ENCODE measurements around the gene TMCC1.

Gene TMCC1

DNA sequence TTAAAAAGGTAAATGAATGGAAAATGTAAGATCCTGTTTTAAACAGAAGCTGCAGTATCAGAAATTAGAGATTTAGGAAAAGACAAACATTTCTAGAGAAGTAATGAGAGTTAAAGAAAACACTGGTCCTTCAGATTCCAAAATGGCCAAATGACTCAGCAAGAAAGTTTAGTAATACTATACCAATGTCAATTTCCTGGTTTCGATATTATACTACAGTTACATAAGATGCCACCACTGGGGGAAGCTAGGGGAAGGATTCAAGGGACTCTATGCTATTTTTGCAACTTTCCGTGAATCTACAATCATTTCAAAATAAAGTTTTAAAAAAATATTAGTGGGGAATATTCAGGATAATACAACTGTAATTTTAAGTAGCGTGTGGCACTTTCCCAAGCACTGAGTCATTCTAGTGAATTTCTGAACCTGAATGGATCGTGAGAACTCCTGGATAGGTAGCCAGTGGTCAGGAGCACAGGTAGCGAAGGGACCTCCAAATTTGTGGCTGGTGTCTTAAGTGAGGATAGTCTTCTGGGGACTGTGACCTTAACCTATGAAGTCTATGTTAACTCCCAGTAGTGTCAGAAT, 37.6 kb downstream of the TMCC1 start:
- Histone ChIP-seq H3K4me3 (no peak overlapping the region), H3K36me3 (ENCODE audit: insufficient read depth, low read length) (peaks cover 26% of the 10 kb centered on the region), H3K9me3 (ENCODE audit: low read depth, low read length) (0 out of 2 replicates have a peak, but pooled peaks cover 2% of the 10 kb centered on the region), H3K27ac (peak overlapping the region; percentile 52; the same call in 1 of the 2 replicates), H3K9ac (ENCODE audit: insufficient read length) (no peak overlapping the region)
- TF ChIP-seq EZH2 (IDR thresholded peaks at IDR 0.05) (no peak), POLR2AphosphoS5 (IDR thresholded peaks at IDR 0.05; ENCODE audit: borderline replicate concordance, low read depth, low read length) (no peak), FOXP2 (optimal IDR thresholded peaks at IDR 0.05; ENCODE audit: control extremely low read depth, extremely low read length, insufficient read depth) (no peak)
- no peak for DNase-seq (ENCODE audit: low read depth, low spot score)

DNA sequence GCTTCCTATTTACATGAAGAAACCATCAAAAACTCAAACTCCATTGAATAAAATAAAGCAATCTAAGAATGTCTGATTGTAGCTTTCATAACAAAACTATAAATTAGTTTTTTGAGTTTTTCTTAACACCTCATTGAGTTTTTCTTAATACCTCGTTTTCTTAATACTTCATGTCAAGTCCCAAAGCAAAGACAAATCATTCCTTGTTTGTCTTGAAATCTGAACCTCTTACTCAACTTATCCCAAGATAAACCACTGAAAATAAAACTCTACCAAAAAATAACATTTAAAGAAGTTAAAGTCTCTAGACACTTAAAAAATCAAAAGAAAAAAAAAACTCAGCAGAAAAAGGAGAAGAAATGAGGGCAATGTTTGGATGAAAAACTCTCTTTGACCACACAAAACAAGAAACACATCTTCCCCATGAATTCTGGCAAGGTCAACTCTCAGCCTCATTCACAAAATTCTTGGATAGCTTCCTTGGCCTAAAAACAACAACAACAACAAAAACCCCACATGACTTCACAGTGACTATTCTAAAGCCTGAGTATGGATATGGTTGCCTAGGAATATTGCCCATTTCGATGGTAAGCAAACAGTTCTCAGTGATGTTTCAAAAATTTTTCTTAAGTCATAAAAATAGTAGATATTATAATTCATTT, 38.2 kb downstream of the TMCC1 start:
- H3K36me3 ChIP-seq (ENCODE audit: insufficient read depth, low read length), result peaks cover 29% of the 10 kb centered on the region
- H3K27ac ChIP-seq, result peak overlapping the region; percentile 52; the same call in 1 of the 2 replicates
- no peak overlapping the region for H3K4me3 ChIP-seq
- H3K9ac ChIP-seq (ENCODE audit: insufficient read length), result no peak overlapping the region
- DNase-seq (ENCODE audit: low read depth, low spot score), result no peak
- H3K9me3 ChIP-seq (ENCODE audit: low read depth, low read length), result 0 out of 2 replicates have a peak, but pooled peaks cover 2% of the 10 kb centered on the region
- TF ChIP-seq EZH2 (IDR thresholded peaks at IDR 0.05) (no peak), POLR2AphosphoS5 (IDR thresholded peaks at IDR 0.05; ENCODE audit: borderline replicate concordance, low read depth, low read length) (no peak), FOXP2 (optimal IDR thresholded peaks at IDR 0.05; ENCODE audit: control extremely low read depth, extremely low read length, insufficient read depth) (no peak)

DNA sequence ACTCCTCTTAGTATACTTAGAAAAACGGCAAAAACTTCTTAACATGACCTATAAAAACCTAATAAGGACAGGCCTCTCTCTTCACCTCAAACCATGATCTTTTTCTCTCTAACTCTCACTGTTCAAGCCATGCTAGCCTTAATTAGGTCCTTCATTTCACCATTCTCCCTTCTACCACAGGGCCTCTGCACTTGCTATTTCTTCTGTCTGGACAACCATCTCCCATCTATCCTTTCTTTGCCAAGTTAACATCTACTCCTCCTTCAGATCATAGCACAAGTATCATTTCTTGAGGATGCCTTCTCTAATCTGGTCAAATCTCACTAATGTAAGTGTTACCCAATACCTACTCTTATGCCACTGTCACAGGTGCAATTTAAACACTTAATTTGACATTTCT, 39.1 kb downstream of the TMCC1 start:
- 0 out of 2 replicates have a peak, but pooled peaks cover 2% of the 10 kb centered on the region for H3K9me3 ChIP-seq (ENCODE audit: low read depth, low read length)
- H3K4me3 ChIP-seq, result no peak overlapping the region
- peaks cover 34% of the 10 kb centered on the region for H3K36me3 ChIP-seq (ENCODE audit: insufficient read depth, low read length)
- no peak for DNase-seq (ENCODE audit: low read depth, low spot score)
- H3K9ac ChIP-seq (ENCODE audit: insufficient read length), result no peak overlapping the region
- TF ChIP-seq POLR2AphosphoS5 (IDR thresholded peaks at IDR 0.05; ENCODE audit: borderline replicate concordance, low read depth, low read length) (no peak), EZH2 (IDR thresholded peaks at IDR 0.05) (no peak), FOXP2 (optimal IDR thresholded peaks at IDR 0.05; ENCODE audit: control extremely low read depth, extremely low read length, insufficient read depth) (no peak)
- no peak overlapping the region for H3K27ac ChIP-seq

DNA sequence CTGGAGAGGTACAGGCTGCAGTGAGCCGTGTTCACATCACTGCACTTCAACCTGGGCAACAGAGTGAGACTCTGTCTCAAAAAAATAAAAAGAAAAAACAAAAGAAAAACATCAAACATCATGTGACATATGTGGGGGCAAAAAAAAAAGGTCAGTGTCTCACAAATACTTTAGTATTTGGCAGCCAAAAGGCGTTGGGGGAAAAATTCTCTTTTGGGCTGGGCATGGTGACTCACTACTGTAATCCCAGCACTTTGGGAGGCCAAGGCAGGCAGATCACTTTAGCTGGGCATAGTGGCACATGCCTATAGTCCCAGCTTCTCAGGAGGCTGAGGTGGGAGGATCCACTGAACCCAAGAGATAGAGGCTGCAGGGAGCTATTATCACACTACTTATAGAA, 47.6 kb downstream of the TMCC1 start:
- no peaks in the 10 kb centered on the region for H3K9me3 ChIP-seq (ENCODE audit: low read depth, low read length)
- no peak overlapping the region for H3K9ac ChIP-seq (ENCODE audit: insufficient read length)
- no peak overlapping the region for H3K27ac ChIP-seq
- H3K4me3 ChIP-seq, result no peak overlapping the region
- peaks cover 29% of the 10 kb centered on the region for H3K36me3 ChIP-seq (ENCODE audit: insufficient read depth, low read length)
- no peak for DNase-seq (ENCODE audit: low read depth, low spot score)
- TF ChIP-seq POLR2AphosphoS5 (IDR thresholded peaks at IDR 0.05; ENCODE audit: borderline replicate concordance, low read depth, low read length) (no peak), FOXP2 (optimal IDR thresholded peaks at IDR 0.05; ENCODE audit: control extremely low read depth, extremely low read length, insufficient read depth) (no peak), EZH2 (IDR thresholded peaks at IDR 0.05) (no peak)

DNA sequence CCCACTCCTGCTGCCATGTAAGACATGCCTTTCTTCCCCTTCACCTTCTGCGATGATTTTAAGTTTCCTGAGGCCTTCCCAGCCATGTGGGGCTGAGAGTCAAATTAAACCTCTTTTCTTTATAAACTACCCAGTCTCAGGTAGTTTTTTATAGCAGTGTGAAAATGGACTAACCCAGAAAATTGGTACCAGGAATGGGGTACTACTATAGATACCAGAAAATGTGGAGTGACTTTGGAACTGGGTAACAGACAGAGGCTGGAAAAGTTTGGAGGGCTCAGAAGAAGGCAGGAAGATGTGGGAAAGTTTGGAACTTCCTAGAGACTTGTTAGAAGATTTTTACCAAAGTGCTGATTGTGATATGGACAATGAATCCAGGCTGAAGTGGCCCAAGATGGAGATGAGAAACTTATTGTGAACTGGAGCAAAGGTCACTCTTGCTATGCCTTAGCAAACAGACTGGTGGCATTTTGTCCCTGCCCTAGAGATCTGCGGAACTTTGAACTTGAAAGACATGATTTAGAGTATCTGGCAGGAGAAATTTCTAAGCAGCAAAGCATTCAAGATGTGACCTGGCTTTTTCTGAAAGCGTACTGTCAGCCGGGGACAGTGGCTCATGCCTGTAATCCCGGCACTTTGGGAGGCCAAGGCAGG, 52.7 kb downstream of the TMCC1 start:
- no peak for DNase-seq (ENCODE audit: low read depth, low spot score)
- TF ChIP-seq FOXP2 (optimal IDR thresholded peaks at IDR 0.05; ENCODE audit: control extremely low read depth, extremely low read length, insufficient read depth), result no peak
- TF ChIP-seq EZH2 (IDR thresholded peaks at IDR 0.05), result no peak
- no peak for TF ChIP-seq POLR2AphosphoS5 (IDR thresholded peaks at IDR 0.05; ENCODE audit: borderline replicate concordance, low read depth, low read length)
- Histone ChIP-seq H3K36me3 (ENCODE audit: insufficient read depth, low read length) (peaks cover 8% of the 10 kb centered on the region; the same call in 1 of the 2 replicates), H3K9ac (ENCODE audit: insufficient read length) (no peak overlapping the region), H3K9me3 (ENCODE audit: low read depth, low read length) (no peaks in the 10 kb centered on the region), H3K27ac (no peak overlapping the region), H3K4me3 (no peak overlapping the region)

DNA sequence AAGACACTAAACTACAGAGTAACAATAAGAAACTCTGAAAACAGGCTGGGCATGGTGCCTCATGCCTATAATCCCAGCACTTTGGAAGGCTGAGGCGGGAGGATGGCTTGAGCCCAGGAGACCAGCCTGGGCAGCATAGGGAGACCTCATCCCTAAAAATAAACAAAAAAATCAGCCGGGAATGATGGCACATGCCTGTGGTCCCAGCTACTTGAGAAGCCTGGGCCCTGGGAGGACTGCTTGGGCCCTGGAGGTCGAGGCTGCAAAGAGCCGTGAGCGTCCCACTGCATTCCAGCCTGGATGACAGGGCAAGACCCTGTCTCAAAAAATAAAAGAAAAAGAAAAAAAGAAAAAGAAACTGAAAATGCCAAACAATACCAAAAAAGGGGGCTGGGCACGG, 55.4 kb downstream of the TMCC1 start:
- H3K27ac ChIP-seq, result no peak overlapping the region

DNA sequence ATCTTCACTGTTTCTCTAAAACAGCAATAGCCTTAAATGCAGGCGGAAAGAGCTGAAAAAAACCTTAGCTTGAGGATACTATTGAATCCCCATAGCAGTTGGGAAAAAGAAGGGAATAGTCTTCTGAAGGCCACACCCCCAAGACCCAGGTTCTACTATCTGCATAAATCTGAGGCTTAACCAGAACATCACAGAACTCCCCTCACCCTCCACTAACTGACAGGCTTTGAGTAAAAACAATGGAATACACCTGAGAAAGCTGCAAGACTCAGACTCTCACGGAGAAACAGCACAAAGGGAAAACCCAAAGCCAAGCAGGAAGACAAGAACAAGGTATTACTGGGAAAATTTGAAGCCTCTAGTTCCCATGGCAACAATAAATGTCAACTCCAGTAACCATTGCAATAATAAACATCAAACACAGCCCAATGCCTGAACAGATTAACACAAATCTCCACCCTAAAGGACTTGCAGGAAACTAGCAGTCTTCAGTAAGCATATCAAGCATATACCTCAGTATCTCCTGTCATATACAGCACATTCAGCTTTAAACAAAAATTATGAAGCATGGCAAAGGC, 56.4 kb downstream of the TMCC1 start:
- H3K27ac ChIP-seq, result no peak overlapping the region
- peak overlapping the region; percentile 23; the same call in 1 of the 2 replicates for H3K4me3 ChIP-seq
- H3K9ac ChIP-seq (ENCODE audit: insufficient read length), result no peak overlapping the region
- no peaks in the 10 kb centered on the region for H3K9me3 ChIP-seq (ENCODE audit: low read depth, low read length)
- TF ChIP-seq FOXP2 (optimal IDR thresholded peaks at IDR 0.05; ENCODE audit: control extremely low read depth, extremely low read length, insufficient read depth) (no peak), POLR2AphosphoS5 (IDR thresholded peaks at IDR 0.05; ENCODE audit: borderline replicate concordance, low read depth, low read length) (no peak), EZH2 (IDR thresholded peaks at IDR 0.05) (no peak)
- peaks cover 3% of the 10 kb centered on the region; the same call in 1 of the 2 replicates for H3K36me3 ChIP-seq (ENCODE audit: insufficient read depth, low read length)
- DNase-seq (ENCODE audit: low read depth, low spot score), result no peak

More for the DNA sequence above, 55.4 kb downstream of the TMCC1 start:
- no peaks in the 10 kb centered on the region for H3K9me3 ChIP-seq (ENCODE audit: low read depth, low read length)
- H3K9ac ChIP-seq (ENCODE audit: insufficient read length), result no peak overlapping the region
- TF ChIP-seq POLR2AphosphoS5 (IDR thresholded peaks at IDR 0.05; ENCODE audit: borderline replicate concordance, low read depth, low read length), result no peak
- no peak for TF ChIP-seq FOXP2 (optimal IDR thresholded peaks at IDR 0.05; ENCODE audit: control extremely low read depth, extremely low read length, insufficient read depth)
- TF ChIP-seq EZH2 (IDR thresholded peaks at IDR 0.05), result no peak
- DNase-seq (ENCODE audit: low read depth, low spot score), result no peak
- H3K36me3 ChIP-seq (ENCODE audit: insufficient read depth, low read length), result peaks cover 3% of the 10 kb centered on the region; the same call in 1 of the 2 replicates
- H3K4me3 ChIP-seq, result no peak overlapping the region
